Fibroblast of skin of back (primary cell): ENCODE results near the gene SRP72.

Experiments
- DNase-seq: peaks from one replicate; pipeline ENCODE4 v3.0.0-alpha.2; 2013

SRP72 gene

GRCh38 chr4:56550642-56551041, 83.2 kb downstream of the SRP72 start:
- DNase-seq = no peak

- no peak for DNase-seq
Measured at GRCh38 chr4:56551516-56551915, 84.1 kb downstream of the SRP72 start.

DNA sequence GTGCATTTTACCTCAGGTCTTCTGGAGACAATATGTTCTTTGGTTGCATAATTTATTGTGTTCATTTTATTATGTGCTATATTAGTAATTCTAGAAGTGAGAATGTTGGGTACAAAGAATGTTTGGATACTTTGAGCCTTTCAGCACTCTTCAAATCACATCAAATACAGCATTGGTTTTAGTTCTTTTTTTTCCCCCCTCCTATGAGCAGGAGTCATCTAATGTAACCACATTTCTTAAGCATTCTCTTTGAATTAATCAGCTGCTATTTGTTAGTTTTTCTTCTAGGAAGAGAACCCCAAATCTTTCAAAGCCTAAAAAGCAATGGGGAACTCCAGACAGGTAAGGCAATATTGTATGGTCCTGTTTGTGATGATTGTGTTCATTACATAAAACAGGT, 84.9 kb downstream of the SRP72 start:
- DNase-seq = no peak
